B cell (primary cell): ENCODE measurements around the gene KCNJ10. TPM values are rescaled to one million over a fixed set of nuclear protein-coding genes. Genes with fewer than 3 reads are reported as not detected.

Experiments used
- ATAC-seq: fragments of 200-7000 bp; cut with Tn5 transposase; one replicate; pipeline ENCODE4 v1.10.0; 2021; ENCODE audit warnings: low read depth, mild to moderate bottlenecking, moderate number of reproducible peaks, moderate library complexity
- CTCF ChIA-PET: fragments of 350-600 bp; sonication (Branson Sonifier 250); formaldehyde crosslinking; loops from one replicate; lab custom pipeline; 2021; ENCODE audit warnings: antibody characterized with exemption, inconsistent platforms; lab: Charles Lee
- POLR2A ChIA-PET: fragments of 350-600 bp; sonication (Branson Sonifier 250); formaldehyde crosslinking; loops from one replicate; lab custom pipeline; 2021; ENCODE audit warnings: antibody characterized with exemption; lab: Charles Lee
- DNase-seq: peaks from one replicate; pipeline ENCODE4 v3.0.0; 2013
- H2AFZ ChIP-seq: 2 replicates; pipeline ENCODE4 v1.6.1; 2012; ENCODE audit warnings: mild to moderate bottlenecking, low read depth, low read length; ENCODE audit not compliant: insufficient read depth, poor library complexity, severe bottlenecking
- H3K27ac ChIP-seq, 2 donors: 1 replicate in 1 of 2; 2 replicates in 1 of 2; pipeline ENCODE4 v1.5.1; 2012 to 2013; ENCODE audit warnings: low read length in 2 of 2, mild to moderate bottlenecking in 2 of 2, moderate library complexity in 1 of 2
- H3K27me3 ChIP-seq, 4 experiments: fragments of 200-600 bp in 1 of 4; sonication (generic) in 1 of 4; replicated peaks in 1 of 4; 1 replicate in 2 of 4; 2 replicates in 2 of 4; pipeline versions ENCODE4 v1.6.1 to v1.7.0; 2013 to 2016; ENCODE audit warnings: low read length in 3 of 4, mild to moderate bottlenecking in 2 of 4, mixed read lengths in 1 of 4, moderate library complexity in 1 of 4; ENCODE audit not compliant: insufficient read depth in 4 of 4, control insufficient read depth in 3 of 4; ENCODE audit errors: control extremely low read depth in 1 of 4
- H3K36me3 ChIP-seq, 2 experiments: replicated peaks in 1 of 2; 1 replicate in 1 of 2; 2 replicates in 1 of 2; pipeline versions ENCODE4 v1.6.1 to v1.7.1; 2013; ENCODE audit warnings: low read length in 1 of 2; ENCODE audit not compliant: insufficient read depth in 2 of 2, control insufficient read depth in 1 of 2; ENCODE audit errors: control extremely low read depth in 1 of 2, extremely low read depth in 1 of 2
- H3K4me1 ChIP-seq, 2 donors: fragments of 200-600 bp in 1 of 2; sonication (generic) in 1 of 2; 1 replicate in 1 of 2; 2 replicates in 1 of 2; pipeline versions ENCODE4 v1.5.1 to v1.6.1; 2013 to 2017; ENCODE audit warnings: low read length in 2 of 2; ENCODE audit not compliant: control insufficient read depth in 2 of 2, insufficient read depth in 2 of 2
- H3K4me2 ChIP-seq: replicated peaks from 2 replicates; pipeline ENCODE3; 2012; ENCODE audit warnings: mild to moderate bottlenecking, low read depth, low read length; ENCODE audit not compliant: poor library complexity, severe bottlenecking
- H3K4me3 ChIP-seq, 5 experiments: fragments of 200-600 bp in 1 of 5; sonication (generic) in 1 of 5; 1 replicate in 3 of 5; 2 replicates in 2 of 5; pipeline versions ENCODE4 v1.5.1 to v1.7.0; 2011 to 2016; ENCODE audit warnings: low read length in 4 of 5, mild to moderate bottlenecking in 4 of 5, low read depth in 2 of 5, control low read depth in 1 of 5, moderate library complexity in 1 of 5; ENCODE audit not compliant: insufficient read depth in 1 of 5; ENCODE audit errors: control extremely low read depth in 1 of 5, extremely low read depth in 1 of 5
- H3K79me2 ChIP-seq: fragments of 200-600 bp; sonication (generic); one replicate; pipeline ENCODE4 v1.6.0; 2016; ENCODE audit warnings: low read length; ENCODE audit not compliant: control insufficient read depth, insufficient read depth
- H3K9ac ChIP-seq: fragments of 200-600 bp; sonication (generic); 2 replicates; pipeline ENCODE4 v1.6.1; 2017; ENCODE audit warnings: mild to moderate bottlenecking, low read length, moderate library complexity
- H3K9me3 ChIP-seq, 3 donors: one replicate each; pipeline versions ENCODE4 v1.6.1 to v1.7.1; 2013; ENCODE audit warnings: low read length in 2 of 3; ENCODE audit not compliant: control insufficient read depth in 2 of 3, insufficient read depth in 1 of 3; ENCODE audit errors: control extremely low read depth in 1 of 3
- H4K20me1 ChIP-seq: 2 replicates; pipeline ENCODE4 v1.6.0; 2012; ENCODE audit warnings: mild to moderate bottlenecking, low read length; ENCODE audit not compliant: insufficient read depth, control insufficient read depth, poor library complexity, severe bottlenecking
- H3K27ac Mint-ChIP-seq: one replicate; pipeline ENCODE4 v1.8.0; 2021; ENCODE audit warnings: mixed read lengths
- H3K27me3 Mint-ChIP-seq: one replicate; pipeline ENCODE4 v1.8.0; 2021; ENCODE audit warnings: mixed read lengths
- H3K4me1 Mint-ChIP-seq: one replicate; pipeline ENCODE4 v1.8.0; 2021; ENCODE audit warnings: mixed read lengths
- H3K4me3 Mint-ChIP-seq: one replicate; pipeline ENCODE4 v1.8.0; 2021; ENCODE audit warnings: mixed read lengths
- H3K9me3 Mint-ChIP-seq: one replicate; pipeline ENCODE4 v1.8.0; 2022; ENCODE audit warnings: mixed read lengths; ENCODE audit not compliant: insufficient read depth
- CTCF ChIP-seq: fragments of 200-600 bp; IDR thresholded peaks from one replicate; pipeline ENCODE4 v1.8.0; 2022; ENCODE audit warnings: antibody characterized with exemption, mild to moderate bottlenecking
- EZH2 ChIP-seq: IDR thresholded peaks from 2 replicates; pipeline ENCODE4 v1.6.1; 2012; ENCODE audit warnings: borderline replicate concordance, low read depth, mild to moderate bottlenecking, moderate library complexity, low read length; ENCODE audit not compliant: insufficient read depth, poor library complexity, severe bottlenecking
- WGBS: methylation state at CpG from one replicate; pipeline ENCODE4 v1.1.5; 2013; ENCODE audit warnings: missing lambda C conversion rate; ENCODE audit not compliant: insufficient coverage; 5-methylcytosine and 5-hydroxymethylcytosine counted together
- intact Hi-C: fragments of 100-400 bp; cut with micrococcal nuclease; formaldehyde crosslinking; loops from one replicate; pipeline ENCODE4 v1.10.0; 2022
- polyA plus RNA-seq: library from polyadenylated mRNA; depleted of rRNA; stranded (reverse); fragments of >200 nt; gene quantifications from 2 replicates; pipeline ENCODE4 v1.2.3, GENCODE V29; 2012
- total RNA-seq, 2 donors: library from RNA; stranded (reverse); fragments of 120-200 nt in 1 of 2; gene quantifications; 1 replicate in 1 of 2; 2 replicates in 1 of 2; pipeline versions ENCODE4 v1.2.3 to v1.2.4, GENCODE V29; 2013 to 2022

KCNJ10 gene
- total and polyA plus RNA-seq, 2 donors (not counting 1 experiment from before 2014, with no cell fraction given), result not detected

- Histone ChIP-seq H3K27ac (peak overlapping the region in 1 of 2 donors; percentile 17), H3K4me1 (peaks cover 32 to 41% of the 10 kb centered on the region in 2 donors)
Observed at GRCh38 chr1:160101037-160101716, 31.2 kb upstream of the KCNJ10 start.

More at GRCh38 chr1:160101037-160101716, 31.2 kb upstream of the KCNJ10 start:
- no peaks in the 10 kb centered on the region for H3K27me3 Mint-ChIP-seq
- TF ChIP-seq CTCF (peak; percentile 82), EZH2 (no peak)
- DNase-seq (peak; percentile 82), ATAC-seq (peak; percentile 8)
- Histone ChIP-seq H3K36me3 (no peaks in the 10 kb centered on the region), H3K79me2 (peaks cover 20% of the 10 kb centered on the region), H3K4me2 (peak overlapping the region; percentile 62), H3K9ac (peak overlapping the region; percentile 22), H3K9me3 (no peaks in the 10 kb centered on the region), H4K20me1 (peaks cover 15% of the 10 kb centered on the region), H2AFZ (peak overlapping the region; percentile 74), H3K4me3 (peak overlapping the region in 1 of 5 experiments; percentile 21), H3K27me3 (no peaks in the 10 kb centered on the region)
- ChIA-PET POLR2A (interaction anchor here (1.0 to 1.4 kb wide), 3 partner anchors 92 to 190 kb away, joined by 3 read pairs; partner anchors contain the start of gene PEX19), CTCF (interaction anchor here (0.5 to 7.2 kb wide), 27 partner anchors 8 to 932 kb away, joined by 3 to 131 read pairs (median 5); partner anchors contain the start of genes KCNJ10, PEX19 and PIGM)
- peak overlapping the region; percentile 84 for H3K27ac Mint-ChIP-seq
- H3K9me3 Mint-ChIP-seq, result no peaks in the 10 kb centered on the region
- peak overlapping the region; percentile 78 for H3K4me3 Mint-ChIP-seq
- peaks cover 41% of the 10 kb centered on the region for H3K4me1 Mint-ChIP-seq
- intact Hi-C loops, result loop anchor here (1.0 kb wide), 4 partner anchors 92 to 275 kb away; no protein-coding TSS in a partner anchor
- WGBS, result 0% methylated on average over 4 of the region's 13 CpGs
